Liver (tissue), 9 donors: Measurements from ENCODE around the gene ARHGAP10. TPM values are rescaled to one million over a fixed set of nuclear protein-coding genes. Genes with fewer than 3 reads are reported as not detected.

Experiments used
- DNase-seq: peaks from one replicate; pipeline ENCODE4 v3.0.0-alpha.2; 2017; ENCODE audit warnings: low spot score
- H3K27ac ChIP-seq, 2 donors: one replicate each; pipeline ENCODE4 v1.7.0; 2013; ENCODE audit warnings: inconsistent platforms in 2 of 2, low read length in 2 of 2, control low read depth in 1 of 2, low read depth in 1 of 2, mild to moderate bottlenecking in 1 of 2
- H3K27me3 ChIP-seq, 4 donors: one replicate each; pipeline versions ENCODE4 v1.6.1 to v1.7.0; 2013; ENCODE audit warnings: low read length in 3 of 4, inconsistent platforms in 1 of 4, mild to moderate bottlenecking in 1 of 4, moderate library complexity in 1 of 4; ENCODE audit not compliant: control insufficient read depth in 4 of 4, insufficient read depth in 4 of 4
- H3K36me3 ChIP-seq, 4 donors: one replicate each; pipeline versions ENCODE4 v1.6.1 to v1.7.0; 2013; ENCODE audit warnings: low read length in 3 of 4, mild to moderate bottlenecking in 3 of 4, low read depth in 1 of 4, moderate library complexity in 1 of 4; ENCODE audit not compliant: control insufficient read depth in 4 of 4, insufficient read depth in 3 of 4
- H3K4me1 ChIP-seq, 4 donors: one replicate each; pipeline versions ENCODE4 v1.6.1 to v1.7.0; 2013; ENCODE audit warnings: low read length in 3 of 4, mild to moderate bottlenecking in 3 of 4, moderate library complexity in 1 of 4; ENCODE audit not compliant: control insufficient read depth in 4 of 4, insufficient read depth in 4 of 4
- H3K4me3 ChIP-seq, 3 donors: one replicate each; pipeline versions ENCODE4 v1.6.1 to v1.7.0; 2013; ENCODE audit warnings: low read length in 3 of 3, control low read depth in 1 of 3, low read depth in 1 of 3, mild to moderate bottlenecking in 1 of 3
- H3K9ac ChIP-seq, 2 donors: one replicate each; pipeline ENCODE4 v1.7.0; 2013; ENCODE audit warnings: low read length in 2 of 2, mild to moderate bottlenecking in 2 of 2, moderate library complexity in 2 of 2, control low read depth in 1 of 2, low read depth in 1 of 2
- H3K9me3 ChIP-seq, 4 donors: one replicate each; pipeline versions ENCODE4 v1.6.1 to v1.7.0; 2013; ENCODE audit warnings: low read length in 3 of 4; ENCODE audit not compliant: control insufficient read depth in 4 of 4
- EGR1 ChIP-seq, 2 donors: IDR thresholded peaks; 2 replicates each; pipeline ENCODE4 v1.6.1; 2016 to 2018; ENCODE audit warnings: antibody characterized with exemption in 2 of 2, low read depth in 2 of 2
- FOXA2 ChIP-seq: IDR thresholded peaks from 2 replicates; pipeline ENCODE4 v1.6.1; 2016; ENCODE audit warnings: antibody characterized with exemption
- HNF4A ChIP-seq, 2 donors: conservative IDR thresholded peaks; 2 replicates each; pipeline ENCODE4 v1.6.1; 2016; ENCODE audit warnings: antibody characterized with exemption in 2 of 2, mild to moderate bottlenecking in 2 of 2
- HNF4G ChIP-seq: IDR thresholded peaks from 2 replicates; pipeline ENCODE4 v1.6.1; 2016; ENCODE audit warnings: antibody characterized with exemption
- RAD21 ChIP-seq, 2 donors: IDR thresholded peaks; 2 replicates each; pipeline ENCODE4 v1.6.1; 2016; ENCODE audit warnings: antibody characterized with exemption in 2 of 2, mild to moderate bottlenecking in 2 of 2
- RXRA ChIP-seq, 2 donors: IDR thresholded peaks; 2 replicates each; pipeline ENCODE4 v1.6.1; 2017 to 2018; ENCODE audit warnings: antibody characterized with exemption in 2 of 2, mild to moderate bottlenecking in 1 of 2
- SP1 ChIP-seq: IDR thresholded peaks from 2 replicates; pipeline ENCODE4 v1.6.1; 2018; ENCODE audit warnings: antibody characterized with exemption, mild to moderate bottlenecking
- TAF1 ChIP-seq: conservative IDR thresholded peaks from 2 replicates; pipeline ENCODE4 v1.6.1; 2016; ENCODE audit warnings: antibody characterized with exemption, mild to moderate bottlenecking
- YY1 ChIP-seq: IDR thresholded peaks from 2 replicates; pipeline ENCODE4 v1.6.1; 2016; ENCODE audit warnings: antibody characterized with exemption, mild to moderate bottlenecking
- WGBS: extraction: QIAGEN DNeasy Blood & Tissue Kit; methylation state at CpG from one replicate; pipeline ENCODE4 v1.1.7; 2013; 5-methylcytosine and 5-hydroxymethylcytosine counted together
- polyA plus RNA-seq, 2 donors: library from polyadenylated mRNA; stranded (reverse) in 1 of 2; unstranded in 1 of 2; fragments of 200-250 nt in 1 of 2; fragments of >200 nt in 1 of 2; fragmentation: Nextera tagmentation in 1 of 2; extraction: Ambion mirVana in 1 of 2; gene quantifications; one replicate each; pipeline versions ENCODE4 v1.2.1 to v1.2.3, GENCODE V29; 2013 to 2015
- total RNA-seq, 2 donors: library from RNA; depleted of rRNA; stranded (reverse); fragments of >200 nt; gene quantifications; one replicate each; pipeline ENCODE4 v1.2.3, GENCODE V29; 2014
- TF ChIP-seq, protein P1 (sequence below): IDR thresholded peaks from 2 replicates; pipeline ENCODE4 v1.6.1; 2016; ENCODE audit warnings: antibody characterized with exemption
- TF ChIP-seq, protein P2 (sequence below): IDR thresholded peaks from 2 replicates; pipeline ENCODE4 v1.6.1; 2016; ENCODE audit warnings: antibody characterized with exemption
- TF ChIP-seq, protein P3 (sequence below): IDR thresholded peaks from 2 replicates; pipeline ENCODE4 v1.6.1; 2016; ENCODE audit warnings: antibody characterized with exemption, mild to moderate bottlenecking
- TF ChIP-seq, protein P4 (sequence below): IDR thresholded peaks from 2 replicates; pipeline ENCODE4 v1.6.1; 2016; ENCODE audit warnings: antibody characterized with exemption
- donor health status: healthy.
- donor health status: healthy.
- donor health status: healthy.
- donor health status: healthy.
- donor health status: healthy.

The ARHGAP10 gene
- total and polyA plus RNA-seq, 4 donors, result 1.5 to 13.0 (median 4.3) TPM

DNA sequence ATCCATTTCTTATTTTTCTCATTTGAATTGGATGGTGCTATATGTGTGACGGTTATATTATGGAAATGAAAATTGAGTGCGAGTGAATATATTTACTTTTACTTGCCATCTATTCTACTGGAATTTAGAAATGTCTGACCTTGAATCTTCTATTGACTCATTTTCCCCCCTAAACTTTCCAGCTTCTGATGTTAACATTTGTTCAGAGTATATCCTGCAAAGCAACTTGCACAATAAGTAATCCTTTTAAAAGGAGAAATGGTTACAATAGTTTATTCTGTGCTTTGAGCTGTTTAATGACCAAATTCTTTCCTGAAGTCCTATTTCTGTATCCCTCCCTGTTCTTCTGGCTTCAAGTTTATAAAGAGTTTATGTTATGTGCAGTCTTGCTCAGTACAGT lies 116.7 kb downstream of the ARHGAP10 start:
- Histone ChIP-seq H3K36me3 (no peaks in the 10 kb centered on the region), H3K4me3 (no peak overlapping the region), H3K9me3 (no peaks in the 10 kb centered on the region), H3K4me1 (no peaks in the 10 kb centered on the region), H3K9ac (no peak overlapping the region), H3K27me3 (no peaks in the 10 kb centered on the region), H3K27ac (no peak overlapping the region)
- TF ChIP-seq SP1 (no peak), FOXA2 (no peak)
- TF ChIP-seq, protein P1, sequence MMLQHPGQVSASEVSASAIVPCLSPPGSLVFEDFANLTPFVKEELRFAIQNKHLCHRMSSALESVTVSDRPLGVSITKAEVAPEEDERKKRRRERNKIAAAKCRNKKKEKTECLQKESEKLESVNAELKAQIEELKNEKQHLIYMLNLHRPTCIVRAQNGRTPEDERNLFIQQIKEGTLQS, result no peak
- no peak for DNase-seq
- WGBS, result 95% methylated on average over 2 of the region's 2 CpGs

DNA sequence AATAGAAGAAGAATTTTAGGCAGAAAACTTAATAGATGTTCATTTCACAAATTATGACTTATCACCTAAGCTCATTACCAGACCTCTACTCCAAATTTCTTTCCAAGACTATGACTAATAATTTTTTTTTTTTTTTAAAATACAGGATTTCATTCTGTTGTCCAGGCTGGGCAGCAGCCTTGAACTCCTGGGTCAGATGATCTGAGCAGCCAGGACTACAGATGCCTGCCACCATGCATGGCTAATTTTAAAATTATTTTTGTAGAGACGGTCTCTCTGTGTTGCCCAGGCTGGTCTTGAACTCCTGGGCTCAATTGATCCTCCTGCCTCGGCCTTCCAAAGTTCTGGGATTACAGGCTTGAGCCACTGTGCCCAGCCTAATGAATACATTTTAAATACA lies 119.2 kb downstream of the ARHGAP10 start:
- Histone ChIP-seq H3K4me3 (no peak overlapping the region), H3K36me3 (no peaks in the 10 kb centered on the region), H3K9me3 (no peaks in the 10 kb centered on the region), H3K27me3 (no peaks in the 10 kb centered on the region), H3K9ac (no peak overlapping the region), H3K27ac (no peak overlapping the region), H3K4me1 (no peaks in the 10 kb centered on the region)
- TF ChIP-seq RXRA (IDR thresholded peaks at IDR 0.05) (no peak), TAF1 (no peak), HNF4G (no peak), RAD21 (IDR thresholded peaks at IDR 0.05) (no peak), SP1 (no peak), EGR1 (IDR thresholded peaks at IDR 0.05; ENCODE audit: low read depth in 2 of 2) (no peak), HNF4A (conservative IDR thresholded peaks at IDR 0.05) (no peak), YY1 (no peak)
- TF ChIP-seq, protein P2, sequence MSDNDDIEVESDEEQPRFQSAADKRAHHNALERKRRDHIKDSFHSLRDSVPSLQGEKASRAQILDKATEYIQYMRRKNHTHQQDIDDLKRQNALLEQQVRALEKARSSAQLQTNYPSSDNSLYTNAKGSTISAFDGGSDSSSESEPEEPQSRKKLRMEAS, result no peak
- TF ChIP-seq, protein P3, sequence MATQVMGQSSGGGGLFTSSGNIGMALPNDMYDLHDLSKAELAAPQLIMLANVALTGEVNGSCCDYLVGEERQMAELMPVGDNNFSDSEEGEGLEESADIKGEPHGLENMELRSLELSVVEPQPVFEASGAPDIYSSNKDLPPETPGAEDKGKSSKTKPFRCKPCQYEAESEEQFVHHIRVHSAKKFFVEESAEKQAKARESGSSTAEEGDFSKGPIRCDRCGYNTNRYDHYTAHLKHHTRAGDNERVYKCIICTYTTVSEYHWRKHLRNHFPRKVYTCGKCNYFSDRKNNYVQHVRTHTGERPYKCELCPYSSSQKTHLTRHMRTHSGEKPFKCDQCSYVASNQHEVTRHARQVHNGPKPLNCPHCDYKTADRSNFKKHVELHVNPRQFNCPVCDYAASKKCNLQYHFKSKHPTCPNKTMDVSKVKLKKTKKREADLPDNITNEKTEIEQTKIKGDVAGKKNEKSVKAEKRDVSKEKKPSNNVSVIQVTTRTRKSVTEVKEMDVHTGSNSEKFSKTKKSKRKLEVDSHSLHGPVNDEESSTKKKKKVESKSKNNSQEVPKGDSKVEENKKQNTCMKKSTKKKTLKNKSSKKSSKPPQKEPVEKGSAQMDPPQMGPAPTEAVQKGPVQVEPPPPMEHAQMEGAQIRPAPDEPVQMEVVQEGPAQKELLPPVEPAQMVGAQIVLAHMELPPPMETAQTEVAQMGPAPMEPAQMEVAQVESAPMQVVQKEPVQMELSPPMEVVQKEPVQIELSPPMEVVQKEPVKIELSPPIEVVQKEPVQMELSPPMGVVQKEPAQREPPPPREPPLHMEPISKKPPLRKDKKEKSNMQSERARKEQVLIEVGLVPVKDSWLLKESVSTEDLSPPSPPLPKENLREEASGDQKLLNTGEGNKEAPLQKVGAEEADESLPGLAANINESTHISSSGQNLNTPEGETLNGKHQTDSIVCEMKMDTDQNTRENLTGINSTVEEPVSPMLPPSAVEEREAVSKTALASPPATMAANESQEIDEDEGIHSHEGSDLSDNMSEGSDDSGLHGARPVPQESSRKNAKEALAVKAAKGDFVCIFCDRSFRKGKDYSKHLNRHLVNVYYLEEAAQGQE, result no peak
- TF ChIP-seq, protein P1, result no peak
- TF ChIP-seq, protein P4, sequence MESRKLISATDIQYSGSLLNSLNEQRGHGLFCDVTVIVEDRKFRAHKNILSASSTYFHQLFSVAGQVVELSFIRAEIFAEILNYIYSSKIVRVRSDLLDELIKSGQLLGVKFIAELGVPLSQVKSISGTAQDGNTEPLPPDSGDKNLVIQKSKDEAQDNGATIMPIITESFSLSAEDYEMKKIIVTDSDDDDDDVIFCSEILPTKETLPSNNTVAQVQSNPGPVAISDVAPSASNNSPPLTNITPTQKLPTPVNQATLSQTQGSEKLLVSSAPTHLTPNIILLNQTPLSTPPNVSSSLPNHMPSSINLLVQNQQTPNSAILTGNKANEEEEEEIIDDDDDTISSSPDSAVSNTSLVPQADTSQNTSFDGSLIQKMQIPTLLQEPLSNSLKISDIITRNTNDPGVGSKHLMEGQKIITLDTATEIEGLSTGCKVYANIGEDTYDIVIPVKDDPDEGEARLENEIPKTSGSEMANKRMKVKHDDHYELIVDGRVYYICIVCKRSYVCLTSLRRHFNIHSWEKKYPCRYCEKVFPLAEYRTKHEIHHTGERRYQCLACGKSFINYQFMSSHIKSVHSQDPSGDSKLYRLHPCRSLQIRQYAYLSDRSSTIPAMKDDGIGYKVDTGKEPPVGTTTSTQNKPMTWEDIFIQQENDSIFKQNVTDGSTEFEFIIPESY, result no peak
- no peak for DNase-seq
- 94% methylated on average over 2 of the region's 2 CpGs for WGBS

DNA sequence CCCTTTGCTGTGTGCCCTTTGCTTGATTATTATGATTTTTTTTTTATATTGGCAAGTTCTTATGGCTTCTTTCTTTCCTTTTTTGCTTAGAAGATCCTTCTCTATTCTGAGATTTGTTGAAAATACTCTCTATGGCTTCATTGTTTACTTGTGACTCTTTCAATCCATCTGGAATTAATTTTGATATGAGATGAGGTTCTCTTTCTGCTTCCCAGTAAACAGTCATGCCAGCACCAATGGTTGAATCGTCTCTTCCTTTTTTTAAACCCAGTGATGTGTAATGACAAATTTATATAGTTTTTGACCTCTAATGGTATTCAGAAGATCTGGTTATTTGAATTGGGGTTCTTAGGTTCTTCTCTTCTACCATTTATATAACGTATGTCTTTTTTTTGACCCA lies 121.8 kb downstream of the ARHGAP10 start:
- no peak overlapping the region for H3K27ac ChIP-seq

More for the DNA sequence above, 121.8 kb downstream of the ARHGAP10 start:
- H3K9me3 ChIP-seq, result no peaks in the 10 kb centered on the region
- H3K4me1 ChIP-seq, result no peaks in the 10 kb centered on the region
- TF ChIP-seq TAF1, result no peak
- TF ChIP-seq, protein P3, result no peak
- no peak for TF ChIP-seq EGR1 (IDR thresholded peaks at IDR 0.05; ENCODE audit: low read depth in 2 of 2)
- TF ChIP-seq FOXA2, result no peak
- TF ChIP-seq HNF4A (conservative IDR thresholded peaks at IDR 0.05), result no peak
- TF ChIP-seq SP1, result no peak
- DNase-seq, result no peak
- H3K4me3 ChIP-seq, result no peak overlapping the region
- H3K36me3 ChIP-seq, result no peaks in the 10 kb centered on the region
- no peak overlapping the region for H3K9ac ChIP-seq
- 76% methylated on average over 2 of the region's 2 CpGs for WGBS
- no peaks in the 10 kb centered on the region for H3K27me3 ChIP-seq
